Ovary (tissue), 1 donor: ENCODE results near the gene NBEA.

Experiments used
- EP300 ChIP-seq: sonication (generic); formaldehyde crosslinking; IDR thresholded peaks from one replicate; pipeline ENCODE4 v1.6.1; 2017; ENCODE audit warnings: antibody characterized with exemption
- POLR2A ChIP-seq: fragments of 450-650 bp; IDR thresholded peaks from one replicate; pipeline ENCODE4 v1.6.1; 2017; ENCODE audit warnings: antibody characterized with exemption, mild to moderate bottlenecking, moderate library complexity

- TF ChIP-seq POLR2A (no peak), EP300 (no peak)
Measured at GRCh38 chr13:35219021-35219420, 277.0 kb downstream of the NBEA start.
